SH-SY5Y (cell line): Measurements from ENCODE around the gene AK8.

Experiments used
- GATA2 ChIP-seq: IDR thresholded peaks from 2 replicates; pipeline ENCODE4 v1.6.1; 2011; ENCODE audit warnings: mild to moderate bottlenecking, low read depth, low read length
- GATA3 ChIP-seq: IDR thresholded peaks from 2 replicates; pipeline ENCODE4 v1.6.1; 2011; ENCODE audit warnings: low read depth, mild to moderate bottlenecking, low read length, moderate library complexity

GRCh38 chr9:132862533-132862932 lies 15.6 kb downstream of the AK8 start:
- no peak for TF ChIP-seq GATA3
- no peak for TF ChIP-seq GATA2
